Measurements from ENCODE around the gene CD81. TPM values are rescaled to one million over a fixed set of nuclear protein-coding genes. Genes with fewer than 3 reads are reported as not detected.

The CD81 gene
- total and polyA plus RNA-seq, 2 donors from 2014 or later: 827 to 950 TPM

DNA sequence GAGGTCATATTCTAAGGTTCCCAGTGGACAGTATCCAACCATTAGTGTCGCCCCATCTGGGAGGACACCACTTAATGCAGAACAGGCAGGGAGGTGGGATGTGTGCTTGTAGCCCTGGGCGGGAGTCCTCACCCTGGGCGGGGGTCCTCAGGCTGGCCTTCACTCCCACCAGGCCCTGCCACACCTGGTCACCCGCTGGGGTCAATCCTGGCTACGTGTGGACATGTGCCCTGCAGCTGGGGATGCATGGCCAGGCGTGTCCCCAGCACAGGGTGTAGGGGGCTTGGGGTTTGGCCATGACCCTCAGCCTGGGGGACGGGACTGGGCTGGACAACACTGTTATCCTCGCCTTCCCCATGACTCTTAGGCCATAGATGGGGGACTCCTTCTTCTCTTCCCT is 48.4 kb downstream of the CD81 start:
- Histone ChIP-seq H3K9me3 (ENCODE audit: control insufficient read depth in 2 of 3, insufficient read depth in 1 of 3, low read length in 3 of 3) (no peaks in the 10 kb centered on the region), H3K27ac (ENCODE audit: low read depth in 2 of 2, low read length in 2 of 2) (no peak overlapping the region), H3K4me3 (ENCODE audit: low read length in 3 of 3) (no peak overlapping the region), H3K9ac (ENCODE audit: low read length in 3 of 3) (no peak overlapping the region), H3K4me1 (ENCODE audit: control insufficient read depth in 2 of 3, insufficient read depth in 2 of 3, low read depth in 1 of 3, low read length in 3 of 3) (no peaks in the 10 kb centered on the region), H3K27me3 (ENCODE audit: control insufficient read depth, insufficient read depth, low read length) (no peaks in the 10 kb centered on the region), H3K36me3 (ENCODE audit: control insufficient read depth in 2 of 3, insufficient read depth in 3 of 3, low read length in 3 of 3) (no peaks in the 10 kb centered on the region)
- DNase-seq: peak in 1 of 5 donors; percentile 71
- TF ChIP-seq, protein P1, sequence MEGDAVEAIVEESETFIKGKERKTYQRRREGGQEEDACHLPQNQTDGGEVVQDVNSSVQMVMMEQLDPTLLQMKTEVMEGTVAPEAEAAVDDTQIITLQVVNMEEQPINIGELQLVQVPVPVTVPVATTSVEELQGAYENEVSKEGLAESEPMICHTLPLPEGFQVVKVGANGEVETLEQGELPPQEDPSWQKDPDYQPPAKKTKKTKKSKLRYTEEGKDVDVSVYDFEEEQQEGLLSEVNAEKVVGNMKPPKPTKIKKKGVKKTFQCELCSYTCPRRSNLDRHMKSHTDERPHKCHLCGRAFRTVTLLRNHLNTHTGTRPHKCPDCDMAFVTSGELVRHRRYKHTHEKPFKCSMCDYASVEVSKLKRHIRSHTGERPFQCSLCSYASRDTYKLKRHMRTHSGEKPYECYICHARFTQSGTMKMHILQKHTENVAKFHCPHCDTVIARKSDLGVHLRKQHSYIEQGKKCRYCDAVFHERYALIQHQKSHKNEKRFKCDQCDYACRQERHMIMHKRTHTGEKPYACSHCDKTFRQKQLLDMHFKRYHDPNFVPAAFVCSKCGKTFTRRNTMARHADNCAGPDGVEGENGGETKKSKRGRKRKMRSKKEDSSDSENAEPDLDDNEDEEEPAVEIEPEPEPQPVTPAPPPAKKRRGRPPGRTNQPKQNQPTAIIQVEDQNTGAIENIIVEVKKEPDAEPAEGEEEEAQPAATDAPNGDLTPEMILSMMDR (IDR thresholded peaks at IDR 0.05; ENCODE audit: borderline replicate concordance, extremely low read depth, insufficient read depth): no peak
- intact Hi-C loops (cut with DNase I): loop anchor here (5.0 to 10.0 kb wide), 2 partner anchors 107 to 459 kb away; partner anchors contain the start of gene CDKN1C
- FAIRE-seq: no peak

DNA sequence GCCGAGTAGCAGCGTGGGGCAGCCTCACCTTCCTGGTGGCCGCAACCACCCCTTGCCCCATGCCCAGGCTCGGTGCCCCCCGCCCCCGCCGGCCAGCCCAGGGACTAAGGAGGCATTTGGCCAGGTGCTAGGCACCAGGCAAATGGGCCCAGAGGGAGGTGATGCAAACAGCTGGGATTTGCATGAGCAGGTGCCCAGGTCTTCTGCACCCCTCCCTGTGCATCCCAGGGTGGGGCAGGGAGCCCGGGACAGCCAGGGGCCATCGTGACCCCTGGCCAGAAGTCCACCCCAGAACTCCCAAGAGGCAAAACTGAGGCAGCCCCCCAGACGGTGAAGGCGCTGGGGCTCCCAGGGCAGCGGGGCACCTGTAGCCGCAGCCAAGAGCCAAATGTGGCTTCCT is 49.1 kb downstream of the CD81 start:
- no peaks in the 10 kb centered on the region for H3K36me3 ChIP-seq (ENCODE audit: control insufficient read depth in 2 of 3, insufficient read depth in 3 of 3, low read length in 3 of 3)
- no peaks in the 10 kb centered on the region for H3K27me3 ChIP-seq (ENCODE audit: control insufficient read depth, insufficient read depth, low read length)
- no peak overlapping the region for H3K9ac ChIP-seq (ENCODE audit: low read length in 3 of 3)
- no peak overlapping the region for H3K4me3 ChIP-seq (ENCODE audit: low read length in 3 of 3)
- H3K4me1 ChIP-seq (ENCODE audit: control insufficient read depth in 2 of 3, insufficient read depth in 2 of 3, low read depth in 1 of 3, low read length in 3 of 3): no peaks in the 10 kb centered on the region
- no peak overlapping the region for H3K27ac ChIP-seq (ENCODE audit: low read depth in 2 of 2, low read length in 2 of 2)
- H3K9me3 ChIP-seq (ENCODE audit: control insufficient read depth in 2 of 3, insufficient read depth in 1 of 3, low read length in 3 of 3): no peaks in the 10 kb centered on the region
- TF ChIP-seq, protein P1 (IDR thresholded peaks at IDR 0.05; ENCODE audit: borderline replicate concordance, extremely low read depth, insufficient read depth): no peak
- FAIRE-seq (no peak), DNase-seq (peak in 1 of 5 donors; percentile 71)
- intact Hi-C loops (cut with DNase I): loop anchor here (5.0 to 10.0 kb wide), 2 partner anchors 106 to 459 kb away; partner anchors contain the start of gene CDKN1C

DNA sequence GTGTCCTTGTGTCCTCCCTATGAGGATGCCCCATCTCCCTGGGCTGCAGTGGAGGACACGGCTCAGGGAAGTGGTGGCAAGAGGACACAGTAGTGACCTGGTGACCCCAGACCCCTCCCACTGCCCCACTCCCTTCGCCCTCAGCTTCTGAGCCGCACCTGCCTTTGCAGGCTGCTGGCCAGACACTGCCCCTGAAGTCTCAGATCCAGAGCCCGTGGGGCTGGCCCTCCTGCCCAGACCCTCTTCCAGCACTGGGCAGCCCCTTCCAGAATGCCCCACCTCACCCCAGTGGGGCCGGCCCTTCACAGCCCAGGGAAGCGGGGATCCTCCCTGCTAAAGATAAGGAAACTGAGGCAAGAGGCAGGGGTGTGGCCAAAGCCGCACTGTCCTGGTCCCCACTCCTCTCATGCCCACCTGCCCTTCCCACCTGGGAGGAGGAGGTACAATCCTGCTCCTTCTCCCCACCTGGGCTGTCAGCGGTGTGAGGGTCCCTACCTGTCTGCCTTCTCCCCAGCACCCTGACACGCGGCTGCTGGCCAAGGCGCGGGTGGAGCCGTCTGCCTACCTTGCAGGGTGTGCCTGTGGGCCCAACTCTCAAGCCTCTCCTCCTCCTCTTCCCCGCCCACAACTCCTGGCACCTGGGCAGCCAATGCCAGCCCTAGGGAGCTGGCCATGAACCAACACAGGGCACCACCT is 49.9 kb downstream of the CD81 start:
- H3K4me1 ChIP-seq (ENCODE audit: control insufficient read depth in 2 of 3, insufficient read depth in 2 of 3, low read depth in 1 of 3, low read length in 3 of 3): no peaks in the 10 kb centered on the region
- H3K9ac ChIP-seq (ENCODE audit: low read length in 3 of 3): no peak overlapping the region
- no peak overlapping the region for H3K27ac ChIP-seq (ENCODE audit: low read depth in 2 of 2, low read length in 2 of 2)
- FAIRE-seq (no peak), DNase-seq (peak in 1 of 5 donors; percentile 85)
- no peaks in the 10 kb centered on the region for H3K27me3 ChIP-seq (ENCODE audit: control insufficient read depth, insufficient read depth, low read length)
- no peaks in the 10 kb centered on the region for H3K9me3 ChIP-seq (ENCODE audit: control insufficient read depth in 2 of 3, insufficient read depth in 1 of 3, low read length in 3 of 3)
- H3K36me3 ChIP-seq (ENCODE audit: control insufficient read depth in 2 of 3, insufficient read depth in 3 of 3, low read length in 3 of 3): no peaks in the 10 kb centered on the region
- TF ChIP-seq, protein P1 (IDR thresholded peaks at IDR 0.05; ENCODE audit: borderline replicate concordance, extremely low read depth, insufficient read depth): no peak
- no peak overlapping the region for H3K4me3 ChIP-seq (ENCODE audit: low read length in 3 of 3)
- intact Hi-C loops (cut with DNase I): loop anchor here (5.0 to 10.0 kb wide), 2 partner anchors 105 to 458 kb away; partner anchors contain the start of gene CDKN1C

All from kidney (tissue), 14 donors.